HG02885 (cell line): ENCODE data around the gene CXCL8.
"Not testable (repeated sequence)": the region's sequence is repeated elsewhere in the genome, so short reads cannot be mapped to it uniquely, and the experiment has no call there.

Experiments
- ATAC-seq: cut with Tn5 transposase; IDR thresholded peaks from one replicate; pipeline ENCODE4 v1.9.1; 2021; ENCODE audit warnings: mild to moderate bottlenecking; ENCODE audit not compliant: unreplicated experiment, poor library complexity

CXCL8 gene

DNA sequence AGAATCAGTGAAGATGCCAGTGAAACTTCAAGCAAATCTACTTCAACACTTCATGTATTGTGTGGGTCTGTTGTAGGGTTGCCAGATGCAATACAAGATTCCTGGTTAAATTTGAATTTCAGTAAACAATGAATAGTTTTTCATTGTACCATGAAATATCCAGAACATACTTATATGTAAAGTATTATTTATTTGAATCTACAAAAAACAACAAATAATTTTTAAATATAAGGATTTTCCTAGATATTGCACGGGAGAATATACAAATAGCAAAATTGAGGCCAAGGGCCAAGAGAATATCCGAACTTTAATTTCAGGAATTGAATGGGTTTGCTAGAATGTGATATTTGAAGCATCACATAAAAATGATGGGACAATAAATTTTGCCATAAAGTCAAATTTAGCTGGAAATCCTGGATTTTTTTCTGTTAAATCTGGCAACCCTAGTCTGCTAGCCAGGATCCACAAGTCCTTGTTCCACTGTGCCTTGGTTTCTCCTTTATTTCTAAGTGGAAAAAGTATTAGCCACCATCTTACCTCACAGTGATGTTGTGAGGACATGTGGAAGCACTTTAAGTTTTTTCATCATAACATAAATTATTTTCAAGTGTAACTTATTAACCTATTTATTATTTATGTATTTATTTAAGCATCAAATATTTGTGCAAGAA, 2.3 kb downstream of the CXCL8 start:
- no peak for ATAC-seq

DNA sequence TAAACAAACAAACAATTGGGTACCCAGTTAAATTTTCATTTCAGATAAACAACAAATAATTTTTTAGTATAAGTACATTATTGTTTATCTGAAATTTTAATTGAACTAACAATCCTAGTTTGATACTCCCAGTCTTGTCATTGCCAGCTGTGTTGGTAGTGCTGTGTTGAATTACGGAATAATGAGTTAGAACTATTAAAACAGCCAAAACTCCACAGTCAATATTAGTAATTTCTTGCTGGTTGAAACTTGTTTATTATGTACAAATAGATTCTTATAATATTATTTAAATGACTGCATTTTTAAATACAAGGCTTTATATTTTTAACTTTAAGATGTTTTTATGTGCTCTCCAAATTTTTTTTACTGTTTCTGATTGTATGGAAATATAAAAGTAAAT, 2.9 kb downstream of the CXCL8 start:
- ATAC-seq, result no peak

DNA sequence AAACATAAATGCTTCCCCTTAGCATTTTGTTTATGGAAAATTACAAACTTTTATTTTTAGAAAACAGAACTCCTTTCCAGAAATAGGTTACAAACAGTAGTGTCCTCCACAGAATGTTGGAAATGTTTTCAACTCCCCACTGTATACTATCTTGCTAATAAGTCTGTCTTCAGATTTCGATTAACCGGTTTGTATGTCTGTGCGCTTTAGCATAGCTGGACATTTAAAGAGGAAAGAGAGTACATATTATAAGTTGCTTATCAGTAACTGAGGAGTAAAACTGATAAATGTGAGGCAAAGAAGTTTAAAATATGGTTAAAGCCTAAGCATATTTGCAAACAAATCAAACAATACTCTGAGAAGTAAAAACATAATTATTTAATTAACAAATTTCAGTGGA, 3.4 kb downstream of the CXCL8 start:
- no peak for ATAC-seq

DNA sequence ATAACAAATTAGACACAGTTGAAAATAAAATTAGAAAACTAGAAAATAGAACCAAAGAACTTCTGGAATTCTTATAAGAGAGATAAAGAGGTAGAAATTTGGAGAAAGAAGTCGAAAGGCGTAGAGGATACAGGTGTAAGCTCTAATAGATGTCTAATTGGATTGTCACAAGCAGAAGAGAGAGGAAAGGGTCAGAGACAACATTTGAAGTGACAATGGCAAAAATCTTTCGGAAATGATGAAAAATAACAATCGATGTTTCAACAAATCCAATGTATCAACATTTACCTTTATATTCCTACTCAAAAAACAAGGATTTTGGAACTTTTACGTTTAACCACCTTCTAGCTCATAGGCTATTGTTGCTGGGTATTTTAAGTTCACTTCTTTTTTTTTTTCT, 3.8 kb downstream of the CXCL8 start:
- ATAC-seq, result no peak

DNA sequence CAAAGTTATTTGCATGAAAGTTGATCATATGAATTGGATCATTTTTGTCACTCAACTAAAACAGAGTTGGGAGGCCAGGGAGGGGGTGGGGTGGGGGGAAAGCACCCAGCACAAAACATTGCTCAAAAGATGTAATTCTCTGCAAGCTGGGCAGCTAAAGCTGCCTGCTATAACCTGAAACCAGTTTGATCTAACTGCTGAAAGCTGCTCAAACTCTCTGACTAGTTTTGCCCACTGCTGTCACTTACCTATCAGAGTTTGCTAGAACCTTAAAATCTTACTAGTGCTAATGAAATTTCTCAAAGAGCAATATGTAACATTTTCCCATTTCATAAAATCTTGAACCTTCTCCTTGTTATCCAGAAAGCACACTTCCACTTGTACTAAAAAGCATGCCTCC, 10.4 kb downstream of the CXCL8 start:
- peak; percentile 42 for ATAC-seq

DNA sequence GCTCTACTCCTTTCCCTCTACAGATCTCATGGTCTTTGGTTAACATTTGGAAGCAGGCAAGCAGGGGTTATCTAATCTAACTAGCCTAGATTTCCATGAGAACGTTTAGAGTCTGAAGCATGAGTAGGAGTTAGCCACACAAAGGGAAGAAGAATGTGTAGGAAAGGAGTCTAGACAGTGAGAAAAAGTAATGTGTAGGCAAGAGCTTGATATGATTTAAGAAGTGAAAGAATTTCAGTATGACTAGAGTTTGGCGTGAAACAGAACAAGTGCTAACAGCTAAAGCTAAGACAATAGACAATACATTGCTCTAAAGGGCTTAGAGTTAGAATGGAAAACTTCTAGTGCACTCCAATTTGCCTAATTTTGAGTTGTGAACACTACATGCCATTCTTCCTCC, 10.8 kb downstream of the CXCL8 start:
- peak; percentile 94 for ATAC-seq

DNA sequence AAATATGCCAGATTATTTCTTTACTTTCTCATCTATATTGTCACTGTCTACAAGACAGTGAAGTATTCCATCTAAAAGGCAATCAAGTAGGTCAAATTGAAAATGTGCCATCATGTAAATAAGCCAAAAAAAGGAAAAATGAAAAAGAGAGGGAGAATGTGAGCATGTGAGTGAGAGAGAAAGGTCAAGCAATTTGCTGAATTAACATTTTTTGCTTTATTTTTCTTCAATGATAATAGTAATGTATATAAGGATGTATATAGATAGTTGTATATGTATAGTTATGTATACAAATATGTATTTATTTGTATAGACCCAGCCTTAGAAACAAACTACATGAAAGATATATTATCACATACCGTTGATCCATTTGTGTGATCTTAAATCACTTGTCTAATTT, 11.5 kb downstream of the CXCL8 start:
- no peak for ATAC-seq

DNA sequence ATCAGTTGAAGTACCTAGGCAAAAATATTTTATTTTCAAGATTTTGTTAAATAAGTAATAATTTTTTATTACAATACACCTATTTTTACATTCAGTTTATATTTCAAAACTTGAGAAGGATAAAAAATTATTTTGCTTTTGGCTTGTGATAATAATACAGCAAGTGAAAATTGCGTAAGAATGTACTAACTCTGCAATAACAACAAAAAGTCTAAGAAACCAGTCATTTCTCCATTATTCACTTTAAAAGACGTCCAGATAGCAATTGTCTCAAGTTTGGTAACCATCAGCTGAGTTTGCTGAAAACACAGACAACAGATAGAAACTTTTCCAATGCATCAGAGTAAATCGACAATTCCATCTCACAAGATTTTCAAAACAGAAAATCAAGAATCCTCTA, 12.1 kb downstream of the CXCL8 start:
- no peak for ATAC-seq

DNA sequence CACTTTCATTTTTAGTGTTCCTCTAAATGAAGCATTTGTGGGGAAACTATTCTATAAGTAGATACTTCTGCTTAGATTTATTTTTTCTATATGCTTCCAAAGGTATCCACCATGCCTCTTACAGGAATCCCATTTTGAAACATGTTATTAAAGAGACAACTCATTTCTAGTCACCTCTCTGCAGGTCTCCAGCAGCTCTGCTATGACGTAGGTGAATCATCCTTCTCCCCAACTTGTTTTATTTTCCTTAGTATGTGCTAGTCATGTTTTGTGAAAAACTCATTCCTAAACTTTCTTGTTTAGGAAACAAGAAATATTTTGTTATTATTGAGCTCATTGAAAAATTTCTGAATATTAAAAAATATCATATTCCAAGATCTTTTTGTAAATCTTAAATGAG, 12.8 kb downstream of the CXCL8 start:
- no peak for ATAC-seq

DNA sequence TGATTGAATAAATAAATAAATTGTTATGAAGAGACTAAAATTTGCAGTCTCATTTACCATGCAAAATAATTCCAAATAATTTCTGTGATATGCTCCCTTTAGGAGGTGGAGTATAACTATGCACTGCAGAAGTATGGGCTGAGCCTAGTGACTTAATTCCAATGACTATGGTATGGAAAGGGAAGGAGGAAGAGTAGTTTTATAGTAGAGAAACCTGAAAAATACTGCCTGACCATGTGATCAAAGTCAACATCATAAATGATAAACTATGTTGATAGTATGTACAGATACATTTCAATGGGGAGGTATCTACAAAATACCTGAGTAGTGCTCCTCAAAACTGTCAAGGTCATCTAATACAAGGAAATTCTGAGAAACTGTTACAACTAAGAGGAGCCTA, 14.6 kb downstream of the CXCL8 start:
- no peak for ATAC-seq

DNA sequence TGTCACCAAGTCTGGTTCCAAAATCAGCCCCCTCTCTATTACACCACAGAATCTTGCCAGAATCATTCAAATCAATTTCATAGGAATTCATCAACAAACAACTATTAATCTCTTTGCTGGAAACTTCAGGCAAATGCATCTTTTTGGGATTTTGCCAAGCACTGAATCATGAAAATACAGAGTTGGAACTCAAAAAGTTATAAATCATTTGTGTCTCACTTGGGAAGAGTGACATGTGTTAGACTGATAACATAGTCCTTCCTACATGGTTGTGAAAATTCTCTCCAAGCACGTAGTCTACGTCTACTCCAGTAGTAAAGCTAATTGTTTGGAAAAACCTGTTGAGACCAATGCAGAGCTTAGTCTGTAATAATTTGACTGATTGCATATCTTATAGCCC, 19.0 kb downstream of the CXCL8 start:
- ATAC-seq, result no peak

DNA sequence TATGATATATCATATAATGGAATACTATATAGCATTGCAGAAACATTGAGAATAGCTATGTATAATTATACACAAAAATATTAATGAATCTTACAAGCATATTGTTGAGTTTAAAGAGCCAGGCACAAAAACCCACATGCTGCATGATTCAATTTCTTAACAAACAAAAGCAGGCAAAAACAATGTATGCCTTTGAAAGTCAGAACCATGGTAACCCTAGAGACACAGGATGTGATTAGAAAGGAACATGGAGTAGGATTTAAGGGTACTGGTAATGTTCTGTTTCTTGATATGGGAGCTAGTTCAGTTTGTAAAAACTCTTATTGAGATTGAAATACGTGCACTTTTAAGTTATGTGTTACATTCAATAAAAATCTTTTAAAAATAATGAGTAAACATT, 21.5 kb downstream of the CXCL8 start:
- no peak for ATAC-seq

DNA sequence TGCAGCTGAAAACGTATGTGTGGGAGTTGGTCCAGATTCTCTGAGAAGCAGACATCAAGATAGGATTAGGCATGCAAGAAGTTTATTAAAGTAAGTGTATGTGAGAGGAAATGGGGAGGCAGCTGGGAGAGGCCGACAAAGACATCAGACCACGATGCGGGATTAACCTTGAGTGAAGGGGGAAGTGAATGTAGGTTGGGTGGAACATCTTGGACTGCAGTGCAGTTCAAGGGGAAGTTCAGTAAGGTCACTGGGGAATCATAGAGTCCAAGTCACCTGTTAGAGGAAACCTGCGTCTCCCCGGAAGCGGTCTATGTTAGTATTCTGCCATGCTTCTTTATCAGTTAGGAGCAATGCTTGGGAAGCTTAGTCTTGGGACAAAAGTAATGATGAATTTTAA, 22.0 kb downstream of the CXCL8 start:
- ATAC-seq, result no peak

DNA sequence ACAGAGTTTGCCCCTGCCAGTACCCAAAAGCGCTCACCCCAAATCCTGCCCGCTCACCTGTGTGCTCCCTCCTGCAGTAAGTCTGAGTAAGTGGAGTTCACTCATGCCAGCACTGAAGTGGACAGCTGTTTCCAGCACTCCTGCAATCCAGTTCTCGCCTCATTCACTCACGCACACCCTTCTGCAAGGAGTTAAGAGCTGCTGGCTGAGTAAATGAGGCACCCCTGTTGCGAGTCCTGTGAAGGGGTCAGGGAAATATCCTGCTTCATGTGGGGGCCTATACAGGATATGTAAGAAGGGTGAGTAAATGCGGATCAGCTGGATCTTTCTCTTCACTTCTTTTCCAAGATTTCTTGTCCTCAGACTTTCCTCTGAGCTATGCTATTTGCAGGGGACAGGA, 23.5 kb downstream of the CXCL8 start:
- ATAC-seq, result no peak

DNA sequence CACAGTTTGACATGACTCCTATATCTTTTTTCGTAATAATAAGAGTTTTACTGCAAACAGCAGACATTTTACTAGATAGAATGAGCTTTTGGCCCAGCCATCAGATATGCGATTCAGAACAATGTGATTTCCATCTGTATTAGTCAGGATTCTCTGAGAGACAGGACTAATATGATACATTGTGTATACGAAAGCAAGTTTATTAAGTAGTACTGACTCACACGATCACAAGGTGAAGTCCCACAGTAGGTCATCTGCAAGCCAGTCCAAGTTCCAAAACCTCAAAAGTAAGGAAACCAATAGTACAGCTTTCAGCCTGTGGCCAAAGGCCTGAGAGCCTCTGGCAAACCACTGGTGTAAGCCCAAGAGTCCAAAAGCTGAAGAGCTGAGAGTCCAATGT, 24.1 kb downstream of the CXCL8 start:
- no peak for ATAC-seq

DNA sequence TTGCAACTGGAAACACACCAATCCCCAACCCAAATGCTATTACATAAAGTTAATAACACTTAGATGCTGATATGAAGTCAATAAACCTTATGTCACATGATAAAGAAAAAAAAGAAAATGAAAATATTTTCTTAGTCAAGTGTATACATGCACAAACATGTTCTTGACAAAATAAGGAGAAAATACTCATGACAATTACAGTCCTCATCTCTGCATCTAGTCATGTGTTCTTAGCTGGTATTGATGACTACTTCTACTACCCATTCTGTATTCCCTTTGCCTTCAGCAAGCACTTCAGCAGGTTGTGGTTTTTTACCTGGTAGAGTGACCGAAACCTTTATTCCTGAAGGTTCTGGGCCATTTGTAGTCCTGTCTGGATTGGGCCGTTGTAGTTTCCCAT, 24.9 kb downstream of the CXCL8 start:
- ATAC-seq, result no peak

DNA sequence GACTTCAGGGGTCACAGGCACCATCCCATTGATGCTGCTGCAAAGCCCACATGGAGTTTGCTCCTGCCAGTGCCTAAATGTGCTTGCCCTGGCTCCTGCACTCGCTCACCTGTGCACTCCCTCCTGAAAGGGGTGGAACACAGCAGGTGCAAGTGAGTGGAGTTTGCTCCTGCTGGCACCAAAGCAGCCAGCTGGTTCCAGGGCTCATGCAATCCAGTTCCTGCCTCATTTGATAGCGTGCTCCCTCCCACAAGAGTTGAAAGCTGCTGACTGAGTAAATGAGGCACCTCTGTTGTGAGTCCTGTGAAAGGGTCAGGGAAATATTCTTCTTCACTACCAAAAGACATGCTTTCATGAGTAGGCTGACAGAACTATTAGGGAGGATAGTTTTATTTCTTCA, 30.5 kb downstream of the CXCL8 start:
- no peak for ATAC-seq

DNA sequence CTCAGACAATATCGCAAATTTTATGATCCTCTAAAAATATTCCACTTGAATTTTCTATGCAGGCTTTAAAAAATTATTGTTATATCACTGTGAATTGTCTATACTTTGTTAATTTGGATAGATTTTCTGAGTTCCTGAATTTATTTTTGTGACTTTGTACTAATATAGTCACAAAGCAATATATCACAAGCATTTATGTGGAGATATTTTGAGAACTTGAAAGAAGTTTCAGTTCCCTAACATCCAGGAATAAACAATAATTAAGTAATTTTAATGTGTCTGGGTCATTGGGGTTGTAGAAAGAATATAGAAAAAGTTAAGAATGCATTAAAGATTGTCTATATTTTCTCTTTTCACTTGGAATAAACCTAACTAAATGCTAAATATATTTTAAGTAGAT, 32.0 kb downstream of the CXCL8 start:
- no peak for ATAC-seq

DNA sequence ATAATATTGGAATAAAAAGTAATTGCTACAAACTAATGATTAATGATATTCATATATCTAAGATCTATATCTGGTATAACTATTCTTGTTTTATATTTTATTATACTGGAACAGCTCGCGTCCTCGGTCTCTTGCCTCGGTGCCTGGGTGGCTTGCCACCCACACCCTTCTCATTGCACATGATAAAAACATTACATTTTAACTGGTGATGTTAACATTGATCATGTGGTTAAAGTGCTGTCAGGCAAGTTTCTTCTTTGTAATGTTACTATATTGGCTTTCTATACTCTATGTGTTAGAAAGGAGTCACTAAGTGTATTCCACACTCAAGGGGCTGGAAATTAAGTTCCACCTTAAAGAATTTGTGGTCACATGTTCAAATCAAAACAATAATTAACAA, 34.0 kb downstream of the CXCL8 start:
- not testable (repeated sequence) for ATAC-seq

DNA sequence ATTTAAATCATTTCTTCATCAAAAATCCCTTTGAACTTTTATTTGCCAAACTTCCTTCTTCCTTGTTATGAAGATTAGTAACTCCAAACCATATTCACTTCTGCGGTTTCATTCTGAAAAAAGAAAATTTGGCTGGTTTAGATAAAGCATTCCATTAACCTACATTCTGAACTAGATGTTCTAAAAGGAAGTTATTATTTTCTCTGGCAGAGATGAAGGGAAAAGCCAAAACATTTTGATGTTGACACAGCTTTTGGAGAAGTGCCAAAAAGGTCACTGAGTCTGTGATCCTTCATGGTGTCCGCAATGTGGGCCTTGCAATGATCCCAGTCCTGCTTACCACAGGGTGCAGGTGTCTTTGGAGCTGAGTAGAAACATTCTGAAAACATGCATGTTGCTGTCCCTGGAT, 36.0 kb downstream of the CXCL8 start:
- no peak for ATAC-seq

DNA sequence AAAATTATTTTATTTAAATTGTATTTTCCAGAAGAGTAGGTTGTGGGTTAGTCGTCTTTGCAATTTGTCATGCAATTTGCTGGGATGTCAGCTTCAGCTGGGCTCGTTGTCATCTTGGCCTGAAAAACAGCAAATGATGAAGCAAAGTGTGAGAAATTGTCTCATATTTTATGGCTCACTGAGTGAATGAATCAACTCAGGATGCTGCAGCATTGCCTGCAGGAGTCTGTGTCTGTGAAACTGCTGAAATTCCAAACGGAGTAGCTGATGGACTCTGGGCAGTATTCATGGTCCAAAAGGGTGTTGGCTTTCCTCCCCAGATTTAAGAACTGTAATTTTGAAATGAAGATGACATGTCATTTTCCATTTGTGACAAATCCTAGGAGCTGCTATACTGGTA, 37.2 kb downstream of the CXCL8 start:
- no peak for ATAC-seq

DNA sequence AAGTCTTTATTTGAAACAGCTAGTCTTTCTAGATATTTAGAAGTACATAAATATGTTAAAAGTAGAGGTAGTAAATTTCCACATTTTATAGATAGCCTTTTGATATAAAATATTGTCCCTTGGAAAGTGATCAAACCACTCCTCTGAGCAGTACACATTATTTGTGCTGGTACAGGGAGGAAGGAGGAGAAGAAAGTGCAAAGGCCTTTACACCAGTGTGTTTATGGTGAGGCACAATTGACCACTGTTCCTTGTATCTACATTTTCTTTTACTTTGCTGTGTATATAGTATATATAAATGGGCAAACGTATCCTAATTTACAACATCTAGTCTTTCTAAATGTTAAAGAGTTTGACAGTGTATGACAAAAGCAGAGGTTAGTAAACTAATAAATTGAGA, 39.9 kb downstream of the CXCL8 start:
- ATAC-seq, result no peak

DNA sequence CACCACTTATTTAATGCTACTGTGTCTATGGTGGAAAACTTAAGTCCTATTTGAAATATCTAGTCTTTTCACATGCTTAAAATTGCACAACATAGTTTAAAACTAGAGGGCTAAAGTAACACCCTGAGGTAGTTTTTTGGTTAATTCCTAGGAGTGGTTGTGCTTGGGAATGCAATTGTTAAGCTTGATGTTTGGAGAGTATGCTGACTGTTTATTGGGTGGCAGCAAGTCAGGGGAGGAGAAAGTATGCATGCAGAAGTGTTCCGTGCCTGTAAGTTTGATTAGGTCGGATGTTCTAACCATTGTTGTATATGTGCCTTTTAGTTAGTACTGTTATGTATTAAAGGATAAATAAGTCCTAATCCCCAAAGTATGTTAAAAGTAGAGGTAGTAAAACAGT, 40.5 kb downstream of the CXCL8 start:
- no peak for ATAC-seq
